K562 (cell line): ENCODE results near the gene ALDOC. TPM values are rescaled to one million over a fixed set of nuclear protein-coding genes. Genes with fewer than 3 reads are reported as not detected.

ENCODE experiments used
- BCL6 ChIP-seq: fragments of 250-450 bp; sonication (Bioruptor Pico); IDR thresholded peaks from 2 replicates; pipeline ENCODE4 v1.4.0; 2020
- CBFA2T3 ChIP-seq: fragments of 450-650 bp; IDR thresholded peaks from 2 replicates; pipeline ENCODE4 v1.6.1; 2017
- CBX2 ChIP-seq: fragments of 200-600 bp; sonication (generic); IDR thresholded peaks from one replicate; pipeline ENCODE4 v1.6.1; 2012; ENCODE audit warnings: mild to moderate bottlenecking, low read length, inconsistent platforms; ENCODE audit not compliant: insufficient read depth, poor library complexity, severe bottlenecking
- ETV1 ChIP-seq: fragments of 450-650 bp; conservative IDR thresholded peaks from 2 replicates; pipeline ENCODE4 v1.6.1; 2016; ENCODE audit warnings: missing genetic modification characterization, control low read depth, low read depth, missing compliant biosample characterization
- GABPB2 ChIP-seq: fragments of 250-450 bp; sonication (Bioruptor Pico); conservative IDR thresholded peaks from 2 replicates; pipeline ENCODE4 v1.5.1; 2021; ENCODE audit warnings: mild to moderate bottlenecking
- GMEB1 ChIP-seq: fragments of 250-450 bp; sonication (Bioruptor Pico); IDR thresholded peaks from 2 replicates; pipeline ENCODE4 v1.4.0; 2020; ENCODE audit warnings: mild to moderate bottlenecking
- HNRNPUL1 ChIP-seq: fragments of 200-400 bp; formaldehyde crosslinking; IDR thresholded peaks from 2 replicates; pipeline ENCODE4 v1.6.1; 2017; ENCODE audit warnings: low read length
- LARP7 ChIP-seq: fragments of 450-650 bp; IDR thresholded peaks from 2 replicates; pipeline ENCODE4 v1.6.1; 2016
- MEF2D ChIP-seq: conservative IDR thresholded peaks from 2 replicates; pipeline ENCODE4 v1.6.1; 2016; ENCODE audit warnings: low read depth, missing genetic modification characterization, missing compliant biosample characterization
- PHB2 ChIP-seq: fragments of 450-650 bp; IDR thresholded peaks from 2 replicates; pipeline ENCODE4 v1.6.1; 2017; ENCODE audit warnings: low read depth
- POLR2A ChIP-seq: fragments of 450-650 bp; conservative IDR thresholded peaks from 2 replicates; pipeline ENCODE4 v1.6.1; 2016
- POLR2AphosphoS5 ChIP-seq: IDR thresholded peaks from 2 replicates; pipeline ENCODE4 v1.6.1; 2011; ENCODE audit warnings: mild to moderate bottlenecking, low read depth, low read length, moderate library complexity; ENCODE audit not compliant: control insufficient read depth, insufficient read depth
- POLR3A ChIP-seq: IDR thresholded peaks from 2 replicates; pipeline ENCODE4 v1.6.1; 2011; ENCODE audit warnings: borderline replicate concordance, mild to moderate bottlenecking, moderate library complexity; ENCODE audit not compliant: insufficient read length, insufficient read depth; ENCODE audit errors: extremely low read depth
- POU5F1 ChIP-seq: fragments of 150-350 bp; IDR thresholded peaks from 2 replicates; pipeline ENCODE4 v1.6.1; 2014; ENCODE audit warnings: borderline replicate concordance, low read length, low read depth, mild to moderate bottlenecking; ENCODE audit not compliant: partially characterized antibody
- RBBP5 ChIP-seq: fragments of 200-600 bp; sonication (generic); IDR thresholded peaks from 2 replicates; pipeline ENCODE4 v1.6.1; 2012; ENCODE audit warnings: borderline replicate concordance, mild to moderate bottlenecking, low read length, control low read depth, inconsistent platforms; ENCODE audit not compliant: insufficient read depth, poor library complexity, severe bottlenecking
- RBM17 ChIP-seq: fragments of 200-400 bp; formaldehyde crosslinking; IDR thresholded peaks from 2 replicates; pipeline ENCODE4 v1.6.1; 2017; ENCODE audit warnings: low read depth, mild to moderate bottlenecking, low read length, borderline replicate concordance
- RNF2 ChIP-seq: sonication (generic); IDR thresholded peaks from 2 replicates; pipeline ENCODE4 v1.6.1; 2016
- SAP30 ChIP-seq: fragments of 200-600 bp; sonication (generic); IDR thresholded peaks from 2 replicates; pipeline ENCODE4 v1.6.1; 2012; ENCODE audit warnings: borderline replicate concordance, low read depth, mild to moderate bottlenecking, moderate library complexity, low read length, control low read depth, inconsistent platforms; ENCODE audit not compliant: insufficient read depth, poor library complexity, severe bottlenecking
- TCF7 ChIP-seq: sonication (generic); IDR thresholded peaks from 2 replicates; pipeline ENCODE4 v1.6.1; 2016; ENCODE audit warnings: antibody characterized with exemption, borderline replicate concordance
- ZFPM2 ChIP-seq: fragments of 250-450 bp; sonication (Bioruptor Pico); IDR thresholded peaks from 2 replicates; pipeline ENCODE4 v1.5.1; 2022; ENCODE audit warnings: mild to moderate bottlenecking
- ZNF778 ChIP-seq: fragments of 450-650 bp; formaldehyde crosslinking; IDR thresholded peaks from 2 replicates; pipeline ENCODE4 v1.4.0; 2020; ENCODE audit warnings: mild to moderate bottlenecking, moderate library complexity
- polyA plus RNA-seq, 8 experiments: library from polyadenylated mRNA; depleted of rRNA in 4 of 8; stranded (reverse) in 5 of 8; unstranded in 3 of 8; fragments of >200 nt; fragmentation: Nextera tagmentation in 2 of 8; fragmentation: Illumina TruSeq in 1 of 8; extraction: Ambion mirVana in 2 of 8; extraction: Trizol in 1 of 8; gene quantifications; 2 replicates each; pipeline versions ENCODE4 v1.2.1 to v1.2.3, GENCODE V29; 2011 to 2014; ENCODE audit warnings: inconsistent platforms in 1 of 8, missing spikeins in 1 of 8
- total RNA-seq, 7 experiments: library from RNA; depleted of rRNA in 6 of 7; stranded (reverse); fragments of >200 nt in 6 of 7; fragmentation: Illumina TruSeq in 2 of 7; extraction: Trizol in 2 of 7; gene quantifications; 2 replicates each; pipeline versions ENCODE4 v1.2.1 to v1.2.3, GENCODE V29; 2011 to 2021; ENCODE audit warnings: low replicate concordance in 1 of 7
- TF ChIP-seq, protein P1 (sequence below): sonication (generic); formaldehyde crosslinking; IDR thresholded peaks from 2 replicates; pipeline ENCODE4 v1.8.0; 2022; ENCODE audit warnings: missing genetic modification reagents, mild to moderate bottlenecking, borderline replicate concordance
- TF ChIP-seq, protein P2 (sequence below): sonication (generic); formaldehyde crosslinking; IDR thresholded peaks from 2 replicates; pipeline ENCODE4 v1.4.0; 2020; ENCODE audit warnings: mild to moderate bottlenecking, missing genetic modification reagents
- TF ChIP-seq, protein P3 (sequence below): fragments of 250-450 bp; sonication (Bioruptor Pico); IDR thresholded peaks from 2 replicates; pipeline ENCODE4 v1.5.0; 2020; ENCODE audit warnings: mild to moderate bottlenecking

Gene ALDOC
- total and polyA plus RNA-seq, 9 of the 15 experiments (the other 6 are each of a cell fraction or from before 2014, with no cell fraction given), result 43.2 to 263 (median 99.2) TPM

DNA sequence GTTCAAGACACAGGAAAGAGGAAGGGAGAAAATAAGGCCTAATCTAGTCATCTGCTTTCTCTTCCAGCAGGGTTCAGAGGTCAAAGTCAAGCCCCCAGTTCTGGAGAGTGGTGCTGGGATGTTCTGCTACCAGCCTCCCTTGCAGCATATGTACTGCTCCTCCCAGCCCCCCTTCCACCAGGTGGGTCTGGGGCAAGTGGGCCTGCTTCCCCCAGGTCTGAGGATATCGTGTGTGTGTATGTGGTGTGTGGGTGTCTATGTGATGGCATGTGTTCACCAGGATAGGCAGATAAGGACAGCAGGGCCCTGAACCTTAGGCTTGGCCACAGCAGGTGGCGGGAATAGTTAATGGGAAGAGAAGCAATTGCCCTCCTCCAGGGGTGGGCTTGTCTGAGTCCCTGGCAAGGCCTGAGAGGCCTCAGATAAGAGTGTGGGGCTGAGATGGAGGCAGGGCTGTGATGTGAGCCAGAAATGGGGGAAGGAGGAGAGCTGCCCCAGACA, 49.5 kb downstream of the ALDOC start (continued):
- peak; percentile 98 for TF ChIP-seq PHB2
- 0 out of 2 replicates have a peak, but pooled peaks have one; percentile 48 for TF ChIP-seq MEF2D (tag)
- TF ChIP-seq POLR3A, result no peak
- no peak for TF ChIP-seq ZFPM2 (CRISPR knock-in tag)
- TF ChIP-seq, protein P1, sequence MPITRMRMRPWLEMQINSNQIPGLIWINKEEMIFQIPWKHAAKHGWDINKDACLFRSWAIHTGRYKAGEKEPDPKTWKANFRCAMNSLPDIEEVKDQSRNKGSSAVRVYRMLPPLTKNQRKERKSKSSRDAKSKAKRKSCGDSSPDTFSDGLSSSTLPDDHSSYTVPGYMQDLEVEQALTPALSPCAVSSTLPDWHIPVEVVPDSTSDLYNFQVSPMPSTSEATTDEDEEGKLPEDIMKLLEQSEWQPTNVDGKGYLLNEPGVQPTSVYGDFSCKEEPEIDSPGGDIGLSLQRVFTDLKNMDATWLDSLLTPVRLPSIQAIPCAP (CRISPR knock-in tag), result no peak
- no peak for TF ChIP-seq RBBP5
- TF ChIP-seq HNRNPUL1, result no peak
- no peak for TF ChIP-seq BCL6 (CRISPR knock-in tag)
- no peak for TF ChIP-seq GABPB2
- no peak for TF ChIP-seq ETV1 (tag)
- no peak for TF ChIP-seq POLR2A
- TF ChIP-seq SAP30, result no peak
- TF ChIP-seq, protein P2, sequence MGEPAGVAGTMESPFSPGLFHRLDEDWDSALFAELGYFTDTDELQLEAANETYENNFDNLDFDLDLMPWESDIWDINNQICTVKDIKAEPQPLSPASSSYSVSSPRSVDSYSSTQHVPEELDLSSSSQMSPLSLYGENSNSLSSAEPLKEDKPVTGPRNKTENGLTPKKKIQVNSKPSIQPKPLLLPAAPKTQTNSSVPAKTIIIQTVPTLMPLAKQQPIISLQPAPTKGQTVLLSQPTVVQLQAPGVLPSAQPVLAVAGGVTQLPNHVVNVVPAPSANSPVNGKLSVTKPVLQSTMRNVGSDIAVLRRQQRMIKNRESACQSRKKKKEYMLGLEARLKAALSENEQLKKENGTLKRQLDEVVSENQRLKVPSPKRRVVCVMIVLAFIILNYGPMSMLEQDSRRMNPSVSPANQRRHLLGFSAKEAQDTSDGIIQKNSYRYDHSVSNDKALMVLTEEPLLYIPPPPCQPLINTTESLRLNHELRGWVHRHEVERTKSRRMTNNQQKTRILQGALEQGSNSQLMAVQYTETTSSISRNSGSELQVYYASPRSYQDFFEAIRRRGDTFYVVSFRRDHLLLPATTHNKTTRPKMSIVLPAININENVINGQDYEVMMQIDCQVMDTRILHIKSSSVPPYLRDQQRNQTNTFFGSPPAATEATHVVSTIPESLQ (CRISPR knock-in tag), result no peak
- TF ChIP-seq LARP7, result no peak
- TF ChIP-seq ZNF778, result no peak
- TF ChIP-seq, protein P3, sequence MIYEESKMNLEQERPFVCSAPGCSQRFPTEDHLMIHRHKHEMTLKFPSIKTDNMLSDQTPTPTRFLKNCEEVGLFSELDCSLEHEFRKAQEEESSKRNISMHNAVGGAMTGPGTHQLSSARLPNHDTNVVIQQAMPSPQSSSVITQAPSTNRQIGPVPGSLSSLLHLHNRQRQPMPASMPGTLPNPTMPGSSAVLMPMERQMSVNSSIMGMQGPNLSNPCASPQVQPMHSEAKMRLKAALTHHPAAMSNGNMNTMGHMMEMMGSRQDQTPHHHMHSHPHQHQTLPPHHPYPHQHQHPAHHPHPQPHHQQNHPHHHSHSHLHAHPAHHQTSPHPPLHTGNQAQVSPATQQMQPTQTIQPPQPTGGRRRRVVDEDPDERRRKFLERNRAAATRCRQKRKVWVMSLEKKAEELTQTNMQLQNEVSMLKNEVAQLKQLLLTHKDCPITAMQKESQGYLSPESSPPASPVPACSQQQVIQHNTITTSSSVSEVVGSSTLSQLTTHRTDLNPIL (CRISPR knock-in tag), result no peak
- TF ChIP-seq GMEB1 (CRISPR knock-in tag), result no peak
- peak; percentile 93 for TF ChIP-seq POLR2AphosphoS5
- TF ChIP-seq RBM17, result no peak
- peak; percentile 100 for TF ChIP-seq CBFA2T3
- TF ChIP-seq RNF2, result peak; percentile 60; the same call in 1 of the 2 replicates
- no peak for TF ChIP-seq POU5F1
- TF ChIP-seq CBX2, result no peak
- no peak for TF ChIP-seq TCF7
